H1 (cell line): ENCODE results near the gene ARID3B. TPM values are rescaled to one million over a fixed set of nuclear protein-coding genes. Genes with fewer than 3 reads are reported as not detected.

Experiments
- BACH1 ChIP-seq: IDR thresholded peaks from 2 replicates; pipeline ENCODE4 v1.6.1; 2012; ENCODE audit warnings: low read length, improper control_type of control experiment
- EP300 ChIP-seq, 2 experiments: IDR thresholded peaks; 1 replicate in 1 of 2; 2 replicates in 1 of 2; pipeline ENCODE4 v1.6.1; 2011 to 2012; ENCODE audit warnings: low read depth in 2 of 2, low read length in 2 of 2, mild to moderate bottlenecking in 2 of 2, borderline replicate concordance in 1 of 2, inconsistent platforms in 1 of 2, moderate library complexity in 1 of 2
- EZH2 ChIP-seq: fragments of 200-600 bp; sonication (generic); IDR thresholded peaks from 2 replicates; pipeline ENCODE4 v1.7.1; 2012; ENCODE audit warnings: low read depth, mild to moderate bottlenecking, moderate library complexity, low read length, inconsistent platforms; ENCODE audit not compliant: severe bottlenecking
- HDAC2 ChIP-seq, 2 experiments: fragments of 300-600 bp in 1 of 2; sonication (generic) in 1 of 2; IDR thresholded peaks; 2 replicates each; pipeline ENCODE4 v1.6.1; 2011 to 2012; ENCODE audit warnings: low read depth in 2 of 2, low read length in 2 of 2, mild to moderate bottlenecking in 2 of 2, moderate library complexity in 2 of 2, borderline replicate concordance in 1 of 2, inconsistent platforms in 1 of 2
- polyA plus RNA-seq, 7 experiments: library from polyadenylated mRNA; depleted of rRNA in 3 of 7; stranded (reverse) in 5 of 7; unstranded in 2 of 7; fragments of >200 nt in 5 of 7; fragments of 200-250 nt in 2 of 7; gene quantifications; 1 replicate in 5 of 7; 2 replicates in 1 of 7; 4 replicates in 1 of 7; pipeline versions ENCODE4 v1.2.1 to v1.2.3, GENCODE V29; 2011 to 2013; ENCODE audit warnings: missing spikeins in 2 of 7, mixed read lengths in 2 of 7
- total RNA-seq: library from RNA; stranded (reverse); fragmentation: NEBNext Ultra II Directional; extraction: Animal tissue kit (Norgen Biotek cat#: 25700); gene quantifications from 2 replicates; pipeline ENCODE4 v1.2.1, GENCODE V29; 2021

The ARID3B gene
- total and polyA plus RNA-seq, 2 of the 8 experiments (the other 6 are each of a cell fraction or from before 2014, with no cell fraction given), result 81.0 to 115 TPM

DNA sequence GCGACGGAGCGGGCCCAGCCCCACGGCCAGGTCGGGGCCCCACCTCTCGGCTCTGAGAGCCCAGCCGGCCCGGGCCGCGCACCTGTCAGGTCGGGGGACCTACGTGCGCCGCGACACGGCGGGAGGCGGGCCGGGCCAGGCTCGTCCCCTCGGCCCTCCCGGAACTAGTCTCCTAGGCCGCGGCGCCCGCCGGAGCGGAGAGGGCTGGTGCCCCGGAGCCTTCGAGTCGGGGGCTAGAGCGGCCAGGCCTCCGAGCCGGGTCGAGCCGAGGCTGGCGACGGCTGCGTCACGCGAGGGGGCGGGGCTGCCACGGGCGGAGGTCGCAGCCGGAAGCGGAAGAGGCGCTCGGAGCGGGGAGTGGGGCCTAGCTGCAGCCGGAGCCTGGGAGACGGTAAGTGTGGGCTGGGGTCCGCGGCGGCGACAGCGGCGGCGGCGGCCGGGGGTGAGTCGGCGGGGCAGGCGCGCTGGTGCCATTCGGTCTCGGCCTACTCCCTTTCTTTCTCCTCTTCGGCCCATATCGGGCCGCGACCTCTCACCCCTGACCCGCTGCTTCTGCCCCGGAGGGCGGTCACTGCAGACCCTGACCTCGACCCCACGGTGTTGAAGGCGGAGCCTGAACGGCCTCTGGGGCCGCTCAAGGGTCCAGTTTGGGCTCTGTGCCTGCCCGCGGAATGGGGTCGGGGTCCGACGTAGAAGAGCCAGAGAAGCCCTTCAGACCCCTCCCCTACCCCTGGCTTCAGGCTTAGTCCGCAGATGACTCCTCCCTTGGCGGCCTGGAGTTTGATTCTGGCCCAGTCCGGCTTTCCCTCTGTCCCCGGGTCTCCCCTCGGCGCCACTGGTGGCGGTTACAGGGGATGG is 74.7 kb downstream of the ARID3B start, which contains the start of gene CLK3 (continued):
- TF ChIP-seq BACH1, result no peak
- 0 out of 3 replicates have a peak, but pooled peaks of 1 of the 2 experiments have one; percentile 17 for TF ChIP-seq EP300 (IDR thresholded peaks at IDR 0.05; ENCODE audit: borderline replicate concordance in 1 of 2, low read depth in 2 of 2, low read length in 2 of 2)
- no peak for TF ChIP-seq EZH2
- no peak for TF ChIP-seq HDAC2 (IDR thresholded peaks at IDR 0.05; ENCODE audit: borderline replicate concordance in 1 of 2, low read depth in 2 of 2, low read length in 2 of 2)
